GM18951 (cell line): Measurements from ENCODE around the gene DLL1.

ENCODE experiments used
- POLR2A ChIP-seq: IDR thresholded peaks from 4 replicates; pipeline ENCODE4 v1.6.1; 2011; ENCODE audit warnings: mild to moderate bottlenecking; ENCODE audit not compliant: insufficient read length, insufficient read depth; ENCODE audit errors: extremely low read depth
- in situ Hi-C: fragments of 300-500 bp; cut with MboI; formaldehyde crosslinking; loops from one replicate; pipeline ENCODE4 v1.12.0; 2022; ENCODE audit warnings: low sequenced_read_pairs, mixed read lengths, inconsistent platforms; ENCODE audit not compliant: unreplicated experiment

The DLL1 gene

DNA sequence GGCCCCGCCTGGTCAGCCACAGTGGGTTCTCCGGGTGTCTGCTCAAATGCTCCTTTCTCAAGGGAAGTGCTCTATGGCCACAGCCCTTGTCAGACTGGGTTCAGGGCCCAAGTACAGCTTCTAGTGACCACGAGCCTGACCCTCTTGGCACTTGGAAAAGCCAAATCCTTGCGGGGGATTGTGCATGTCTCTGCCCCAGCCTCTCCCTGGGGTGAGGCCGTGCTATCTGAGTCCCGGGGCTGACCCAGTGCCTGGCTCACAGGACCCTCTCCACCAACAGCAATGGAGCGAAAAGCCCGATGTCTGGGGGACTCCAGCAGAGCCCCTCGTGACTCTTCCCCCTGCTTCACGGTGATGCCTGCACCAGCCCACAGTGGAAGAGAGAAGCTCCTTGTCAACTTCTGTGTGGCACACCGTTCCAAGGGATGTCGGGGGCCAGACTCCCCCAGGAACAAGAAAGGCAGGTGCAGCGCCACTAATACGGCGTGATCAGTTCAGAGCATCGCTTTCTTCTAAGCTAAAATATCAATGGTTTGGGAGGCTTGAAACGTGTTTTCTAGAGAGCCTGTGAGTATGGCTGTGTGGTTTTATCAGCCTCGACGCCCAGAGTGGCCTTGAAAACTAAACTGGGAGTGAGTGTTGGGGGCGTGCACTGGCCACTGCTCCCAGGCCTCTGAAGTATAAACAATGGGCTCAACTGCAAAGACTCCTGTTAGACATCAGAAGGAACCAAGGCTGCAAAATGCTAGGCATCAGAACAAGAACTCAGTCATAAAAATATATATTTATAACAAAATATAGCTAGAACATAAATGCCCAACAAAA is 51.9 kb downstream of the DLL1 start:
- TF ChIP-seq POLR2A, result no peak
- in situ Hi-C loops, result no loop called here

DNA sequence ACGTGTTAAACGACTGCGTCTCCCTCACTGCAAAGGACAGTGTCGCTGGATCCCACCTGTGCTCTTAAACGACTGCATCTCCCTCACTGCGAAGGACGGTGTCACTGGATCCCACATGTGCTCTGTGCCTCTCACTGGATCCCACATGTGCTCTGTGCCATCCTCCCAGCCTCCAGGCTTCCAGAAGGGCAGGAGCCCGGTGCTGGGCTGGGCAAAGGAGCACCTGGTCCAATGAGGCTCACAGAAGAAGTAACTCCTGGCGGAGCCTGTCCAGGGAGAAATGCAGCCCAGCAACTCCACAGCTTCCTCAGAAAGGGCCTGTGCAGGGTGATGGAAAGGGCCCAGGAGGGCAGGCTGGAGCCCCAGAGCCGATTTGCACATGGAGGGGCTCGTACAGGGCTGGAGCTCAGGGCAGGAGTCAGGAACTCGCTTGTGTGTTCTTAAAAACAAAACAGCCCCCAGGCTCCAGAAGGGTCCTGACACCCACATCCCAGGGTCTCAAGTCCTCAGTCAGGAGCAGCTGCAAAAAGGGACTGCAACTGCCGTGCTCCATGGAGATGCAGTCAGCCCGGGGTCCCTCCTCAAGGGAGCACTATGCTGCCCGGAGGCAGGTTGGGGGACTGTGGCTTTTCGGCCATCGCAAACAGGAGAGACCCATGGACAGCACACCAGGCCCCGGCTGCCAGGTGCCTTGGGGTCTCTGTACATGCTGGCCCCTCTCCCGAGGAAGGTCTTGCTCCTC is 52.7 kb downstream of the DLL1 start:
- in situ Hi-C loops, result no loop called here
- no peak for TF ChIP-seq POLR2A

DNA sequence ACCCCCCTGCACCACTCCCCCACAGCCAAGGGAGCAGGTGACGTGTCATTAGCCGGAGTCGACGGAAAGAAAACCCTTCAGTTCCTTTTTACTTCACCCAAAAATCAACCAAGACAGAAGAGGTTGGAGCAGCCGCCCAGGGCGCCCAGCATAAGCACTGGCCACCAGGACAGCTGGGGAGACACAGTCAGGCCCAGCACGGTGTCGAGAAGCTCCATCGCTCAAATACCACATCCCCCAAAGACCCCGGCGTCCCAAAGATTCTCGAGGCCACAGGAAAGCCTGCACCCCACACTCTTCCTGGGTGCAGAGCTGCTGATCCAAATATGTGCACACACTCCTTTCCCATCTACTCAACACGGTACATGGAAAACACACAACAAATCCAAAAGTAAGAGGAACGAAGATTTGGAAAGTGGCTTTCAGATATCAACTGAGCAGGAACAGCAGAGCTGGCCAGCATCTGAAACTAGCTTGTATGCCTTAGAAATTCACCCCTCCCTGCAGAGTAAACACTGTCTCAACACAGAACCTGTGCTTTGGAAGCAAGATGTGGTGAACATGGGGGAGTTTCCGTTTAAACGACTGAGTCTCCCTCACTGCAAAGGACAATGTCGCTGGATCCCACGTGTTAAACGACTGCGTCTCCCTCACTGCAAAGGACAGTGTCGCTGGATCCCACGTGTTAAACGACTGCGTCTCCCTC is 54.6 kb downstream of the DLL1 start:
- in situ Hi-C loops, result no loop called here
- no peak for TF ChIP-seq POLR2A

DNA sequence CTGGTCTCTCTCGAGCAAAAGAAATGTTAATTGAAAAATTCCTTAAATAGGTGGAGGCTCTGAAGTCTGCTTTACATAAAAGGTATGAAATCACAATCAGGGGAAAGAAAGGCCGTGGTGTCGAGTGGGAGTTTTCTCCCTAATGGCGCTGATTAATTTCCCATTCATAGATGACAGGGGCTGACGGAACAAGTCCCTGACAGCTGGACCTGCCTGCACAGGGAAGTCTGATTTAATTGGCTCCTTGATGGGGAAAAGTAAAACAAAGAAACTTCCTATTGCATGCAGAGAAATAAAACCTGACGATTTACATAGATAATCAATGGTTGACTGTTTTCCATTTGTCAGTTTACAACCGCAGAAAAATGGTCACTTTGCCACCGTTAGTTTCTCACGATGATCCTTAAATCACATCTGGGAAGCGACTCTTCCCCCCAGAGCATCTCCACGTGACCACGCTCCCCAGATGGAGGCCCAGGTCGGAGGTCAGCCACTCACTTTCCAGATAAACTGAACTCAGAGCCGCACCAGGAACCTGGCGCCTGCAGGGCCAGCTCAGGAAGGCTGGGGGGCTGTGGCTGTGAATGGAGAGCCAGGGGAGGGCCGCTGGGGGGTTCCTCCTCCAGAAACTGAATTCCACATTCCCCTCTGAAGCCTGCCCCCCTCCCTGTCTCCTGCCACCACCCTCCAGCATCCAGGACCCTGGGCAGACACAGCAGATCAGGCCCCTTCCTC is 55.3 kb downstream of the DLL1 start:
- no peak for TF ChIP-seq POLR2A
- in situ Hi-C loops, result no loop called here

DNA sequence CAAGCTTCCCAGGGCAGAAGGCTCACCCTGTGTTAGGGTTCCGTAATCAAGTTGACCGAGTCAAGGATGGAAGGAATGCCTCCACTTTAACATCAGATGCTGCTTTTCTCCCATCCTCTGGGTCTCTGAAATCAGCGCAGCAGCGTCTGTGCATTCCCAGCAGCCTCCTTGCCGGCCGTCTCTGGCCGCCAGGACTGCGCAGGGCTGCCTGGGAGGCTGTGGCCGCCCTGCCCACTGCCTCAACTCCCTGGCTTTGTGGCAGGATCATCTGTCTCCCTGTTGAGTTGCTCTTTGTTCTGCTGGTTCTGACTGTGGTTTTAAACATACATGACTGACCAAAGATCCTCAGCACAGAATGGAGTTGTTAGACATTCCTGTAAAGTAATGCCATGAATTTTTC is 56.5 kb downstream of the DLL1 start:
- TF ChIP-seq POLR2A, result no peak
- in situ Hi-C loops, result no loop called here

DNA sequence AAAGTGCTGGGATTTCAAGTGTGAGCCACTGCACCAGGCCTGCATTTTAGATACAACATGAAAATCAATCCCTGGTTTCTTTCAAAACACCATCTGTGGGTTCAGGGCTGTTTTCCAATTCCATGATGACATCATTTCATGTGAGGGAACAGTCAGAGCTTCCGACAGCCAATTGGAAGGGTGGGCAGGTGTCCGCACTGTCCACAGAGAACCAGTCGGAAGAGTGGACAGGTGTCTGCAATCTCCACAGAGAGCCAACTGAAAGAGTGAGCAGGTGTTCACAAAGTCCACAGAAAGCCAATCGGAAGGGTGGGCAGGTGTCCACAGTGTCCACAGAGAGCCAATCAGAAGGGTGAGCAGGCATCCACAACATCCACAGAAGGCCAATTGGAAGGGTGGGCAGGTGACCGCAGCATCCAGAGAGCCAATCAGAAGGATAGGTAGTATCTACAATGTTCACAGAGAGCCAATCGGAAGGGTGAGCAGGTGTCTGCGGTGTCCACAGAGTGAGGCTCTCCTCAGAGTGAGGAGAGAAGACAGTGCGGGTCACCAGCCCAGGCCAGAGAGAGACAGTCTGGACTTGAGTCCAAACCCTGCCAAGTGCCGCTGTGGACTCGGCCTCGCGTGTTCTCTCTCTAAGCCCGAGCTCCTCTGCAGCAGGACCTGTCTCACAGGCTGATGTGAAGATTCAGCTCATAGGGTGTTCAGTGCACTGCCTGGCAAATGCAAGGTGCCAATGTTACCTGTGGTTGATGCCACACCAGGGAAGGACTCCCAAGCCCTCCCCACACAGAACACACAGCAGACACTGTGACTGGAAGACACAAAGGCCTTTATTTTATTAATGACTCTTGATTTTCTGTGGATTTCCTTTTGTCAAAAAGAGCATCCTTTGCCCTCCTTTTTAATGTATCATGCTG is 57.3 kb downstream of the DLL1 start:
- in situ Hi-C loops, result no loop called here
- no peak for TF ChIP-seq POLR2A
